Activated naive CD4-positive, alpha-beta T cell treated with anti-CD3 and anti-CD28 coated beads, Interleukin-2, amount 50 U/mL, for 16 hours (primary cell): Measurements from ENCODE around the gene LRP6.

ENCODE experiments used
- DNase-seq: peaks from one replicate; pipeline ENCODE4 v3.0.0-alpha.2; 2020

Gene LRP6

GRCh38 chr12:12210983-12211382 is 55.9 kb downstream of the LRP6 start:
- no peak for DNase-seq

- DNase-seq, result no peak
Observed at GRCh38 chr12:12210416-12210815, 56.4 kb downstream of the LRP6 start.

- no peak for DNase-seq
Observed at GRCh38 chr12:12209675-12210074, 57.2 kb downstream of the LRP6 start.

- DNase-seq, result no peak
Observed at GRCh38 chr12:12209043-12209442, 57.8 kb downstream of the LRP6 start.

DNA sequence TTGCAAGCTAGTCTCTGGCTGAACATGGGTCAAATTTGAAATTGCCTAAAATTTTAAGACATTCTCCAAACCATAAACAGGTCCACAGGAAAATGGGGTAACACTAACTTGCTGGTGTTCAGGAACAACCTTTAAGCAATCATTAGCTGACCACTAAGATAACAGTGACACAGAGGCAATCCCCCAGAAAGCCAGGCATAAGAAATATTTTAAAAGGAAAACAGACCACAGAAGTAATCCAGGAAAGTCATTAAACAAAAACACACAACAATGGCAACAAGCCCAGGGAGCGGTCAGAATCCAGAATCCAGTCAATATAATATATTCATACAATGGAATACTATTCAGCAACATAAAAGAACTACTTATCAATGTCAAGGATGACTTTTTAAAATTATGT is 59.1 kb downstream of the LRP6 start:
- no peak for DNase-seq

DNA sequence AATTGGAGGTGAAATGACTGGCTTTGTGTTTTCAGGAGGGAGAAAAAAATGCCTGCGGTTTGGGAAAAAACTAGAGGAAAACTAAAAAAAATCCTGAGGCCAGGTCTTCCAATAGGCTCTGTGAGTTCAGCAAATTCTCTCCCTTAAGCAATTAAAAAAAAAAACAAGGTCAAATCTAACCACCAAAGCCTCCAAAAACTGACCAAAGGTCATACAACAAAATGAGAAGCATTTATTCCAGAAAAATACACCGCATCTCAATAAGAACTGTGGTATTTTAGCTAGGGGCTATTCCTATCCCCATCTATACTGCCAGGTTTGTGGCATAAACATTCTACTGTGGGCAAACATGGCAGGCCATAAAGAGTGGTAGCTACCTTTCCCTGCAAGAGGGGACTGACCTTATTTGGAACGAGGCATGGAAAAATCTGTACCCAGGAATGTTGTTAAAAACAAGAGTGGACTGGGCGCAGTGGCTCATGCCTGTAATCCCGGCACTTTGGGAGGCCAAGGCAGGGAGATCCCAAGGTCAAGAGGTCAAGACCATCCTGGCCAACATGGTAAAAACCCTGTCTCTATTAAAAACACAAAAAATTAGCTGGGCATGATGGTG is 60.0 kb downstream of the LRP6 start:
- no peak for DNase-seq

DNA sequence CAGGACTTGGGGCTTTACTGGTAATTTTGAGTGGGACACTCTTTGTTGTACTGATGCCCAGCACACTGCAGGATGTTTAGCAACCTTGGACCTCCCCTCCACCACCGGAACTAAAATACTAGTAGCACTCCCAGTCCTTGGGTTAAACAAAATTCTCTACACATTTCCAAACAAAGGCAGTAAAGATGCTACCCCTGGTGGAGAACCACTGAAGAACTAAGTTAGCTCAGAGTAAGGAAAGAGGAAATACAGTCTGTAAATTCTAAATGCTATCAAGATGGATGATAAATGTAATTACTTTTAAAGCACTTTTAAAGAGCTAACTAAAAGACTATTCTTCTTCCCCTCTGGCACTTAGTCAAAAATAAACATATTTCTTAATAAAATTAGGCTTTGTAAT is 64.1 kb downstream of the LRP6 start:
- no peak for DNase-seq

GRCh38 chr12:12202105-12202504 is 64.7 kb downstream of the LRP6 start:
- no peak for DNase-seq

DNA sequence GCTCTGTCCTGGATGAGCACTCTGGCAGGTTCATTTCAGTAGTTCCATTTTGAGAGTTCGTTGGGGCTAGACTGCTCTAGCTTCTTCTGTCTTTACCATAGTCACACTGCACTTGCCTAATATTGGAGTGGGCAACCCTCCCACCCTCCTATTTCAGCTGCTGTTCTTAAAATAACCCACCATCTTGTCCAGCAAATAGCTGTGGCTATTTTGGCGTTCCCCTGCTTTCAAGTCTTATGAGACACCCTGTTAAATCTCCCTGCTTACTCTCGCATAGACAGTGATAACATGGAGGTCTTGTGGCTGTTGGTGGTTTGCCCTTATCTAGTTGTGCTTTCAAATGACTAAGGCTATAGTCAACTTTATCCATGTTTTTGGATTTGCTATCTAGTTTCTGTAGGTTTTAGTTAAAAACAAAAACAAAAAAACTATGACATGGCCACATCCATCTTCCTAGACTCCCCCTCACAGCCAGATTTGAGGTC is 65.5 kb downstream of the LRP6 start:
- no peak for DNase-seq

GRCh38 chr12:12200363-12200762 is 66.5 kb downstream of the LRP6 start:
- DNase-seq, result no peak

GRCh38 chr12:12198124-12198523 is 68.7 kb downstream of the LRP6 start:
- DNase-seq, result no peak

DNA sequence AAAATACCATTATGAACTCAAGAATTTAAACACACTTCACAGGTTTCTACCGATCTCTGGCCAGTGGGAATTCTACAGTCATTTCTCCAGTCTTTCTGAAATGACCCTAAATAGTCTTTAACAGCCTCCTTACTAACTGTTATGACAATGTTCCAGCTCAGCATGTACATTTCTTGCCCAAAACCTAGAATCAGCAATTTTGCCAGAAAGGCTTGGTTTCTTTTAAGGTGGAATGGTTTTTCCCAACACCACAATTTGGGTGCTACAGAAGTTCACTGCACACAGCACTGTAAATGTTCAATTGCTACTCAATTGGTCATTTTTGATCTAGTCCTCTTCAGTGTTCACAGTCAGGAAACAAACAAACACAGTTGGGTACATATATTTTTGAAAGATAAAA is 69.7 kb downstream of the LRP6 start:
- DNase-seq, result no peak

- no peak for DNase-seq
Observed at GRCh38 chr12:12195516-12195915, 71.3 kb downstream of the LRP6 start.

DNA sequence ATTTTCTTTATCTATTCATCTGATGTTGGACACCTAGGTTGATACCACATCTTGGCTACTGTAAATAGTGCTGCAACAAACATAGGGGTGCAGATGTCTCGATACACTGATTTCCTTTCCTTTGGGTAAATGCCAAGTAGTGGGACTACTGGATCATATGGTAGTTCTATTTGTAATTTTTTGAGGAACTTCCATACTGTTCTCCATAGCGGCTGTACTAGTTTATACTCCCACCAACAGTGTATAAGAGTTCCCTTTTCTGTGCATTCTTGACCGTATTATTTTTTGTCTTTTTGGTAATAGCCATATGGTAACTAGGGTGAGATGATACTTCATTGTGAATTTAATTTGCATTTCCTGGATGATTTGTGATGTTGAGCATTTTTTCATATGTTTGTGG is 71.8 kb downstream of the LRP6 start:
- no peak for DNase-seq

GRCh38 chr12:12194206-12194605 is 72.6 kb downstream of the LRP6 start:
- no peak for DNase-seq

- DNase-seq, result no peak
Observed at GRCh38 chr12:12191008-12191407, 75.8 kb downstream of the LRP6 start.

DNA sequence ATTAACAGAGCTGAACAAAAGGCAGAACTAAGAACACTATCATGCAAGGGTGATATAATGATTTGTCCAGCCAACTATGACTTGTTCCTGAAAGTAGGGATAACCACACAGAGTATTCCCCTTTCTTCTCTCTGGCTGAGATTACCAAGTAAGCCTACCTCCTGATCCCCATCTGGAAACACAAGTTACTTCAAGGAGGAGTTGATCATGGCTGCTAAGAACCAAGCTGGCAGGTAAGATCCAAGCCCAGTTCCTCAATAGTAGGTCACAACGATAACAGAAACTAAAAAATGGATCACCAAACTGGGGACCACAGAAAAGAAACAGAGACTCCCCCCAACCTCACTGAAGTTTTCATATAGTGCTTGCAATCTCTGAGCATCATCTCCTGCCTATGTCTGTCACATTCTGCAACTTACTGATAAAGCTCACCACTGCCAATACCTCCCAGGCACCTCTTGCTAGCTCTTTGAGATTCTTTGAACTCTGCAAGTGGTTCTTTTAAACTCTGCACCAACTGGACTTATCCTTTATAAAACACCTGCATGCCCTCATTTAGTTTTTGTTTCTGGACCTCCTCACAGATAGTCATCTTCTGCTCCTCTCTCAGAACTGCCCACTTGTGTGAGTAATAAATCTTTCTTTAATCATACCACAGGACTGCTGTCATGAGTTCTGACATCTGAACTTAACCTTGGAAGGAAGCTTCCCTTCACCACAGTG is 76.6 kb downstream of the LRP6 start:
- DNase-seq, result no peak

- DNase-seq, result no peak
Observed at GRCh38 chr12:12185414-12185813, 81.4 kb downstream of the LRP6 start.

GRCh38 chr12:12182703-12183365 is 84.0 kb downstream of the LRP6 start:
- no peak for DNase-seq

DNA sequence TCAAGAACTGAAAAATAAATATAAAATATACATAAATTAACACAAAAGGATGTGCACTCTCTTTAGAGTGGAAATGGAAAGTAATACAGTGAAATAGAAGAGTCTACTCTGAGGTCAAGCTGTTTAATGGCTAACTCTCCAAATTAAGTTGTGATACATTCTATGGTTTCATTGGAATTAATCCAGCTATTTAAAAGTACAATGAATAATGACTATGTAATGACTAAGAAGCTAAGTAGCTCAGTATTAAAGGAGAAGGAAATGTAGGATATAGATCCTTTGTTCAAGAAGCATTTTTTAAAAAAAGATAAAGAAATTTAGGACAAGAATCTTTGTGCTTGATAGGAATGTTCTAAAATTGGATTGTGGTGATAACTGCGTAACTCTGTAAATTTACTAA is 85.3 kb downstream of the LRP6 start:
- DNase-seq, result no peak

GRCh38 chr12:12180575-12180974 is 86.3 kb downstream of the LRP6 start:
- no peak for DNase-seq

- no peak for DNase-seq
Observed at GRCh38 chr12:12180136-12180535, 86.7 kb downstream of the LRP6 start.

DNA sequence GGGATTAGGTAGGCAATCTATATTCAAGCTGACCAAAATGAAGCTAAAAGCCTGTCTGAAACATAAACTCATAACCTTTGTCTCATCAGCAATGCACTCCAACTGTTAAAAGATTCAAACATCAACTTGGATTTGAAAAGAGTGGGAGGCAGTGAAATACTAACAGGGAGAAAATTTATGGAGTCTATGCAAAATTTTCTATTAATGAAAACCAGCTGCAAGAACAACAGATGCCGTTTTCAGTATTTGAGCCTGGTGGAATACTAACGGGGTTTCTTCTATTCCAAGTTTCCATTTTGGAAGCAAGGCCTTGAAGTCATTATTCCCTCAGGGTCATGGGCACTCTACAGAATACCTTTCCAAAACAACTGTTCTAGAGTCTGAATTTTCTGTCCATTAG is 88.3 kb downstream of the LRP6 start:
- DNase-seq, result no peak

DNA sequence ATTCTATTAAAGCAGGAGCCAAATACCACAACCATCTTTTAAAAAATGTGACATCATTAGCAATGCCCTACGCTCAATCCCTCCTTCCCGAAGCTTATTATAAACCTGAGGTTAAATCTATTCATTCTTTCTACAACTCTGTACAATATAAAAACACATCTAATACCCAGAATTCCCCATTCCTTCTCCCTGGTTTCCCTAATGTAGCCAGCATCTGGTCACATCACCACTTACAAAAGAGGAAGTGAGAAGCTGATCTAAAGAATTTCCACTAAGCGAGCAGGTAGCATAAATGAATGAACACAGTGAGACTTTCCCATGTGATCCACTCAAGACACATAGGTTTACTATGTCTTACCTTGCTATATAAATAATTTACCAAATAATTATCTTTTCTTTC is 90.4 kb downstream of the LRP6 start:
- no peak for DNase-seq
